SHP77 (cell line): ENCODE data around the gene ABTB1.

Experiments
- DNase-seq, 2 experiments: peaks; one replicate each; lab custom pipeline; 2025; lab: John Stamatoyannopoulos, UW

Gene ABTB1

DNA sequence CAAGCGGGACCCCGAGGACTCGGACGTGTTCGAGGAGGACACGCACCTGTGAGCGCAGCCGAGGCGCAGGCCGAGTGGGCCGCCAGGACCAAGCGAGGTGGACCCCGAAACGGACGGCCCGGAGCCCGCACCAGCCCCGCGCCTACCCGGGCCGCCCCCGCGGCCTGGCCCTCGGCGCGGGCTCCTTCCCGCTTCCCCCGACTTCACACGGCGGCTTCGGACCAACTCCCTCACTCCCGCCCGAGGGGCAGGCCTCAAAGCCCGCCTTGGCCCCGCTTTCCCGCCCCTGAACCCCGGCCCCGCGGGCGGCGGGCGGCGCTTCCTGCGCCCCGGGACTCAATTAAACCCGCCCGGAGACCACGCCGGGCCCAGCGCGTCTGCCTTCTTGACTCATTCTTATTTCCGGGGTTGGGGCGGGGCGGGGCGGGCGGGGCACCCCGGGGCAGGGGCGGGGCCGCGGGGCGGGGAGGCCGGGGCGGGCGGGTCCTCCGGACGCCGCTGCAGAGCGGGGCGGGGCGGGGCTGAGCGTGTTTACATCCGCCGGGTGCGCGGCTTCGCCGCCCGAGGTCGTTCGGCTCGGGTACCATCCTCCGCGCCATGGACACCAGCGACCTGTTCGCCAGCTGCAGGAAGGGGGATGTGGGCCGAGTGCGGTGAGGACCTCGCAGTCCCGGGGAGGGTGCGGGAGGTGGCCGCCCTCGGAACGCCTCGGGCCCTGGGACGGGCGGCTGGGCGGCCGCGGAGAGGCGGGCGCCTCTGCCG lies at the start of gene ABTB1:
Gene ABTB1 (plus strand): TSS at position 524 of the 762 bp plus-strand sequence. CDS start 74 bp downstream, at position 598.
- DNase-seq, result peak; percentile 57 to 78

DNA sequence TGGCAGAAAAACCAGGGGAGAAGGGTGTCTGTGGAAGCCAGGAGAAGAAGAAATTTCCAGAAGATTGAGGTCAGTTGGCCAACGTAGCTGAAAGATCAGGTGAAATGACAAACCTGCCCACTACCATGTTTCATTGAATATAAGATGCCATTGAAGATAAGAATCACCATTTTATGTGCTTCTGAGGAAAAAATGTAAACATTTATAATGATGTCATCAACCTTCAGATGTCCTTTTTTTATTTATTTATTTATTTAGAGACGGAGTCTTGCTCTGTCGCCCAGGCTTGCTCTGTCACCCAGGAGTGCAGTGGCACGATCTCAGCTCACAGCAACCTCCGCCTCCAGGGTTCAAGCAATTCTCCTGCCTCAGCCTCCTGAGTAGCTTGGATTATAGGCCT lies 48.7 kb upstream of the ABTB1 start:
- no peak for DNase-seq

DNA sequence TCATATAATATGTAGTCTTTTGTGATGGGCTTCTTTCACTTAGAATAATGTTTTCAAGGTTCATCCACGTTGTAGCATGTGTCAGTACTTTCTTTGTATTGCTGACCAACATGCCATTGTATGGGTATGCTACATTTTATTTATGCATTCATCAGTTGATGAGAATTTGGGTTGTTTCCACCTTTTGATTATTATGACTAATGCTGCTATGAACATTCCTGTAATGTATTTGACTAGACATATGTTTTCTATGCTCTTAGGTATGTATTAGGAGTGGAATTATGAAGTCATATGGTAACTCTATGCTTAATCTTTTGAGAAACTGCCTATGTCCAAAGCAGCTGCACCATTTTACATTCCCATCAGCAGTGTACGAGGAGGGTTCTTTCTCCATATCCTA lies 46.9 kb upstream of the ABTB1 start:
- DNase-seq, result no peak

DNA sequence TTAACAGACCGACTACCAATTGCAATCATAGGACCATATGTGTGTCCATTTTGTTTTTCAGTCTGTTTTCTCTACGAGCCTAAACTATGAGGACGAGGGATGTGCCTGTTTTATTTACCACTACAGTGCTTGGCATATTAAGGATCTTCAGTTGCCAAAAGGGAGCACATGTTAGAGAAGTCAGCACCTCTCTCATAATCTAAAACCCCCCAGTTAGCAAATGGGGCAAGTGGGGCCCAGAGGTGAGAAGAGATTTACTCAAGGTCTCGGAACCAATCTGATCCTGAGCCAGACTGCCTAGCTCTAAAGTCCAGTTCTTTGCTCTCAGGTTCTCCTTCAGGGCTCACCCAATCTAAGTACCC lies 44.3 kb upstream of the ABTB1 start:
- DNase-seq, result no peak

DNA sequence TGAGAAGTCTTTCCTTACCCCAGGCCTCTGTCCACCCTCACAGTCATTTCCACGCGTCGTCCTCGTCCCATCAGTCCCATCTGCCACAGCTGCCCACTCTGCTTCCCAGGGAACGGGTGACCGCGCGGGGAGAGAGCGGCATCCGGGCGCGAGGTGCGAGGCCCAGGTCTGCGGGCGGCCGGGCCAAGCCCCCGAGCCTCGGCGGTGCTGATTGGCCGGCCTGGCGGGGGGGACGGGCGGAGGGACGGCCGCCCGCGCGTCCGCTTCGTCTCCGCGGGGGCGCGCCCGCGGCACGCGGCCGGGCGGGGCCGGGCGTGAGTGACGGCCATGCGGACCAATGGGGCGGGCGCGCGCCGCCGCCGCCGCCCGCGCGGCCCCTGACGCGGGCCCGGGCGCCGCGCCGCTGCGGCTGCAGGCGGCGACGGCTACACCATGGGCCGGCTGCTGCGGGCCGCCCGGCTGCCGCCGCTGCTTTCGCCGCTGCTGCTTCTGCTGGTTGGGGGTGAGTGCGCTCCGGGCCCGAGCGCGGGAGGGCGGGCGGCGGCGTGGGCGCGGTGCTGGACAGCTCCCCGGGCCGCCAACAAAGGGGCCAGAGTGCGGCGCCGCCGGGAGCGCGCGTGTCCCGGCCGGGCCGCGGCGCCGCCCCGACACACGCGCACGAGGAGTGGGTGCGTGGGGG lies 43.8 kb upstream of the ABTB1 start, which contains the start of gene PODXL2:
Gene PODXL2 (plus strand): TSS at position 398 of the 679 bp plus-strand sequence. CDS start 35 bp downstream, at position 433.
- peak; percentile 34 to 61 for DNase-seq

GRCh38 chr3:127629467-127630403 lies 43.0 kb upstream of the ABTB1 start:
- DNase-seq, result no peak

DNA sequence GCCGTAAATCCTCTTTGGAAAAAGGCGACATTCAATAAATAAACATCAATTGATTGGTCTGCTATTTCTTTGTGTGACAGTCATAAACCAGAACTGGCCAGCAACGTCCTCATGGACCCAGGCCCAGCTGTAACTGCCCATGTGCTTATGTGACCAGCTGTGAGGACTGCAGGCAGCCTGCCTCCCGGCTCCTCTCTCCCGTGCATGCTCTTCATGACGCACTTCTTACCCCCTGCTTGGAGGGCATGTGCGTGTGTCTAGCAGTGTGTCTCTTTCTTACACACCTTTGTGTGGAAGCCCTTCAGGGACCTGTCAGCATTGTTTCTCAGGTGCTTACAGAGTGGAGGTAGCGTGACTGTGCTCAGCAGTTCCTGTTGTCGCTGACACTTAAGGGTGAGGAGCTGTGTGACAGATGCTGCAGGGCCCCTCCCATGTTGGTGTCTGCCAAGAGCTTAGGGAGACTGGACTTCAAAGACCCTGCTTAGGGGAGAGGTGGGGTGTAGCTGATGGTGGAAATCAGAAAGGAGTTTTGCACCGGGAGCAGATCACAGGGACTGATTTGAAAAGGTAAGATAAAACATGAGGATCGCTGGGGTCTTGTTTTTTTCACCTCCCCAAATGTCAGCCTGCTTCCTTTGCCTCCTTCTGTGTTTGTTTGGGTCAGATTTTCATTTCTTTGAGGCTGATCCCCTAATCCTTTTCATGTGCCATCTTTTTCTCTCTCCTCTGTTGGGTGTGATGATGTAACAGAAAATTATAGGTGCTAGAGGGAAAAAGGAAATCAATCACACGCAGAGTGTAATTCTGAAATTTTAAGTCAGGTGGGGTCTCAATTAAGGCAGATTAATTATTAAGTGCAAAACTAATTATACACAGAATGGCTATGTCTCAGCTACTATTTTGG lies 41.7 kb upstream of the ABTB1 start:
- peak; percentile 37 to 61 for DNase-seq

DNA sequence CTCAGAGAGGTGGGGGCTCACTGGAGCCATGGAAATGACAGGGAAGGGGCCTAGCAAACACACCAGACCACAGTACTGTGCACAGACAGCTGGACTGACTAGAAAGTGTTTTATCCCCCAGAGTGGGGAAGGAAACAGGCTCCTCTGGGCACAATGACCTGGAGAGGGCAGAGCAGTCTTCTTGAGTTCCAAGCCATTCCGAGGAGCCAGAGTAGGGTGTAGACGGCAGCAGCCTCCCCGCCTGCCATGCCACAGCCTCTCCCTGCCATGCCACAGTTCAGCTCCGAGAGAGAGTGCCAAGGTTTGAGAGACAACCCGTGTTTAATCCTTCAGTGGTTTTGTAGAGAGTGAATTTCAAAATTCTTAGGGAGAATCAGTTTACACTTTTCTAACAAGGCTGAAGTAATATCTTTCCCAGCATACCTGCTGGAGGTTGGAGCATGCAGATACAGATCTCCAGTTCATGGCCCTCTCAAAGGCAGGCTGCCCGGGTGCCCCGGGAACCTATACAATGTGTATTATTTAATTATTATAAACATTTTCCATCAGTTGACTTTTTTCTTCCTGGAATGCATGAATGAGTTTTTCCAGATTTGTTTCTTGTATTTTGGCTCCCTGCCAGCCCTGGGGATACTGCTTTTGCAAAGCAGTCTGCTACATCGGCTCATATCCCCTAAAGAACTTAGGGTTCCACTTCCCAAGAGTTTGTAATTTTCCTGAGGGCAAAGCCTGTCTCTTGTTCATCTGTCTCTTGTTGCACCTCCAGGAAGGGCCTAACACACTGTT lies 40.5 kb upstream of the ABTB1 start:
- DNase-seq, result no peak

- DNase-seq, result no peak
Observed at GRCh38 chr3:127634653-127635052, 38.1 kb upstream of the ABTB1 start.

- no peak for DNase-seq
Observed at GRCh38 chr3:127637546-127637945, 35.2 kb upstream of the ABTB1 start.

GRCh38 chr3:127637971-127638370 lies 34.8 kb upstream of the ABTB1 start:
- no peak for DNase-seq

DNA sequence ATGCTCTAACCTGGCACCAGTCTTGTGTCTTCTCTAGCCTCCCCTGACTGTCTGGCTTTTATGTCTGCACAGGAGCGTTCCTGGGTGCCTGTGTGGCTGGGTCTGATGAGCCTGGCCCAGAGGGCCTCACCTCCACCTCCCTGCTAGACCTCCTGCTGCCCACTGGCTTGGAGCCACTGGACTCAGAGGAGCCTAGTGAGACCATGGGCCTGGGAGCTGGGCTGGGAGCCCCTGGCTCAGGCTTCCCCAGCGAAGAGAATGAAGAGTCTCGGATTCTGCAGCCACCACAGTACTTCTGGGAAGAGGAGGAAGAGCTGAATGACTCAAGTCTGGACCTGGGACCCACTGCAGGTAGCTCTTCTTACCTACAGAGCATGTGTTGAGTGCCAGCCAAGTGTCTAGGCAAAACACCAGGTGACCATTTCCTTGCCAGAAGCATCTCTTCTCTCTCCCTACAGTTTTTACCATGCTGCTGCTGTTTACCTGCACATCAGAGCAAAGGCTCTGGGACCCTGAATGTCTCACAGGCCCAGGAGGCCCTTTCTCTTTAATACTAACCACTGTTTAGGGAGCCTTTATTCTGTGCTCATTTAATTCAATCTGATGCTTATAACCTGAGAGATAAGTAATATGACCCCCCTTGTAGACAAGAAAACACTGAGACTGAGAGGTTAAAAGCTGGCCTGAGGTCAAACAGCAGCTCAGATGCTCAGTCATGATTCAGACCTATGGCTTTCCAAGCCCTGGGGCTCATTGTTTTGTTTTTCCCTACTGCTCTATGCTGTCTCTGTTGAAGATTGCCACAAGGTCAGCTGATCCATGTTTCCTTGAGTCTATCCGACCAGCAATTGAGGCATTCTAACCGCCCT lies 33.3 kb upstream of the ABTB1 start:
- DNase-seq, result no peak

- no peak for DNase-seq
Observed at GRCh38 chr3:127640042-127640355, 32.8 kb upstream of the ABTB1 start.

DNA sequence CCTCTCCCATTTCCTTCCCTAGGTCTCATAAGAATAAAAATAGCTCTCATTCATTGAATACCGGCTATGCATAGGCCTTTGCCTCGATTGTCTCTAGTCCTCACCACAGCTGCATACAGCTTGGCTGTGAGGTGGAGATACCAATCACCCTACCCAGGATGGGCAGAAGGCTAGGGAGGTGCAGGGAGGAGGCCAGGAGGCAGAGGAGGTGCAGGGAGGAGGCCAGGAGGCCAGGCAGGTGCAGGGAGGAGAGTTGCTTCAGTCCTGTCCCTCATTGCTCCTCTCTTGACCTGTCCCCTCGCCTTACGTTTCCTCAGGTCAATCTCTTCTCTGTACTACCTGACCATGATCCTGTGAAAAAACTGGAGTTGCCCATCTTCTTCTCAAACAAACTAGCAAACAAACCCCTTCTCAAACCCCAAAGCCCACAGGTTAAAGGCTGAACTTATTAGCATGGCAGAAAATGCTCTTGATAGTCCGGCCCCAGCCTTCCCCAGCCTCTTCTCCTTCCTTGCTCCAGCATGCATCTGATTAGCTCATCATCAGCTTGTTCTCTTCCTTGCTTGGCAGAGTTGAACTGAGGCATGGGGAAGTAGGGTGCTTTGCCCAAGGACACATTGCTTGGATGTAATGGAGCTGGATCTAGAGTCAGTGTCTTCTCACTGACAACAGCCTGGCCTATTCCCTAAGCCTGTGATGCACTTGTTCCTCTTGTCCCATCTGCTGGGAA lies 27.9 kb upstream of the ABTB1 start:
- DNase-seq, result no peak

- no peak for DNase-seq
Observed at GRCh38 chr3:127645371-127646015, 27.3 kb upstream of the ABTB1 start.

- DNase-seq, result no peak
Observed at GRCh38 chr3:127646501-127647046, 26.2 kb upstream of the ABTB1 start.

- no peak for DNase-seq
Observed at GRCh38 chr3:127647166-127647844, 25.4 kb upstream of the ABTB1 start.

GRCh38 chr3:127647845-127648204 lies 24.9 kb upstream of the ABTB1 start:
- no peak for DNase-seq
